Measurements from ENCODE around the gene ORM1. TPM values are rescaled to one million over a fixed set of nuclear protein-coding genes. Genes with fewer than 3 reads are reported as not detected.

ORM1 gene
- total RNA-seq, 2 experiments from 2014 or later: not detected

GRCh38 chr9:114342755-114343440 lies 20.0 kb downstream of the ORM1 start:
- Mint-ChIP-seq H3K27me3 (no peaks in the 10 kb centered on the region), H3K36me3 (peaks cover 55% of the 10 kb centered on the region), H3K27ac (peak overlapping the region; percentile 70), H3K4me3 (no peak overlapping the region), H3K9me3 (no peaks in the 10 kb centered on the region), H3K4me1 (peaks cover 22% of the 10 kb centered on the region)
- DNase-seq (no peak), ATAC-seq (ENCODE audit: low read depth) (no peak)
- POLR2A ChIA-PET: interaction anchor here (11.4 kb wide), 1 partner anchor 45 kb away, joined by 104 read pairs; the partner anchor contains the start of gene AKNA

- H3K4me1 Mint-ChIP-seq: peaks cover 27% of the 10 kb centered on the region
- H3K4me3 Mint-ChIP-seq: no peak overlapping the region
- DNase-seq (no peak), ATAC-seq (ENCODE audit: low read depth) (no peak)
- peak overlapping the region; percentile 70 for H3K27ac Mint-ChIP-seq
- POLR2A ChIA-PET: interaction anchor here (11.4 kb wide), 1 partner anchor 44 kb away, joined by 104 read pairs; the partner anchor contains the start of gene AKNA
- H3K36me3 Mint-ChIP-seq: peaks cover 57% of the 10 kb centered on the region
- H3K9me3 Mint-ChIP-seq: no peaks in the 10 kb centered on the region
- no peaks in the 10 kb centered on the region for H3K27me3 Mint-ChIP-seq
Observed at GRCh38 chr9:114343471-114344187, 20.7 kb downstream of the ORM1 start.

- POLR2A ChIA-PET: interaction anchor here (1.5 to 11.4 kb wide), 2 partner anchors 20 to 43 kb away, joined by 4 to 104 read pairs; partner anchors contain the start of gene AKNA
- Mint-ChIP-seq H3K4me3 (no peak overlapping the region), H3K36me3 (peaks cover 57% of the 10 kb centered on the region), H3K27me3 (no peaks in the 10 kb centered on the region), H3K9me3 (no peaks in the 10 kb centered on the region), H3K4me1 (peaks cover 28% of the 10 kb centered on the region), H3K27ac (no peak overlapping the region)
- DNase-seq: no peak
- ATAC-seq (ENCODE audit: low read depth): no peak
Observed at GRCh38 chr9:114344188-114344566, 21.3 kb downstream of the ORM1 start.

- Mint-ChIP-seq H3K4me1 (peaks cover 30% of the 10 kb centered on the region), H3K36me3 (peaks cover 58% of the 10 kb centered on the region), H3K4me3 (no peak overlapping the region), H3K9me3 (no peaks in the 10 kb centered on the region), H3K27me3 (no peaks in the 10 kb centered on the region), H3K27ac (no peak overlapping the region)
- POLR2A ChIA-PET: interaction anchor here (1.5 to 11.4 kb wide), 2 partner anchors 20 to 43 kb away, joined by 4 to 104 read pairs; partner anchors contain the start of gene AKNA
- DNase-seq: no peak
- ATAC-seq (ENCODE audit: low read depth): no peak
Observed at GRCh38 chr9:114344692-114345091, 21.8 kb downstream of the ORM1 start.

GRCh38 chr9:114345493-114346065 lies 22.7 kb downstream of the ORM1 start:
- DNase-seq (no peak), ATAC-seq (ENCODE audit: low read depth) (no peak)
- Mint-ChIP-seq H3K4me3 (no peak overlapping the region), H3K9me3 (no peaks in the 10 kb centered on the region), H3K36me3 (peaks cover 62% of the 10 kb centered on the region), H3K27me3 (no peaks in the 10 kb centered on the region), H3K27ac (peak overlapping the region; percentile 38), H3K4me1 (peaks cover 37% of the 10 kb centered on the region)
- POLR2A ChIA-PET: interaction anchor here (1.5 to 11.4 kb wide), 3 partner anchors 19 to 42 kb away, joined by 4 to 104 read pairs (median 8); partner anchors contain the start of gene AKNA

- Mint-ChIP-seq H3K27me3 (no peaks in the 10 kb centered on the region), H3K27ac (no peak overlapping the region)
- POLR2A ChIA-PET: interaction anchor here (1.5 to 11.4 kb wide), 2 partner anchors 27 to 41 kb away, joined by 8 to 104 read pairs; partner anchors contain the start of gene AKNA
Observed at GRCh38 chr9:114346146-114346545, 23.2 kb downstream of the ORM1 start.

GRCh38 chr9:114347675-114348074 lies 24.8 kb downstream of the ORM1 start:
- Mint-ChIP-seq H3K4me3 (no peak overlapping the region), H3K36me3 (peaks cover 61% of the 10 kb centered on the region), H3K9me3 (no peaks in the 10 kb centered on the region), H3K4me1 (peaks cover 46% of the 10 kb centered on the region), H3K27me3 (no peaks in the 10 kb centered on the region), H3K27ac (peak overlapping the region; percentile 95)
- no peak for ATAC-seq (ENCODE audit: low read depth)
- no peak for DNase-seq
- POLR2A ChIA-PET: interaction anchor here (0.6 to 10.2 kb wide), 3 partner anchors 9 to 39 kb away, joined by 5 to 137 read pairs (median 11); partner anchors contain the start of gene AKNA

More at GRCh38 chr9:114346146-114346545, 23.2 kb downstream of the ORM1 start:
- H3K36me3 Mint-ChIP-seq: peaks cover 61% of the 10 kb centered on the region
- no peak overlapping the region for H3K4me3 Mint-ChIP-seq
- no peak for ATAC-seq (ENCODE audit: low read depth)
- H3K9me3 Mint-ChIP-seq: no peaks in the 10 kb centered on the region
- no peak for DNase-seq
- H3K4me1 Mint-ChIP-seq: peaks cover 42% of the 10 kb centered on the region

- Mint-ChIP-seq H3K9me3 (no peaks in the 10 kb centered on the region), H3K27ac (peak overlapping the region; percentile 95), H3K27me3 (no peaks in the 10 kb centered on the region), H3K4me1 (peaks cover 50% of the 10 kb centered on the region), H3K36me3 (peaks cover 58% of the 10 kb centered on the region), H3K4me3 (no peak overlapping the region)
- POLR2A ChIA-PET: interaction anchor here (0.6 to 10.2 kb wide), 8 partner anchors 9 to 47 kb away, joined by 3 to 137 read pairs (median 4); partner anchors contain the start of gene AKNA
- DNase-seq (no peak), ATAC-seq (ENCODE audit: low read depth) (no peak)
Observed at GRCh38 chr9:114348261-114348905, 25.5 kb downstream of the ORM1 start.

GRCh38 chr9:114348906-114349482 lies 26.1 kb downstream of the ORM1 start:
- Mint-ChIP-seq H3K4me3 (peak overlapping the region; percentile 62), H3K27me3 (no peaks in the 10 kb centered on the region), H3K27ac (peak overlapping the region; percentile 95), H3K36me3 (peaks cover 53% of the 10 kb centered on the region), H3K9me3 (no peaks in the 10 kb centered on the region), H3K4me1 (peaks cover 51% of the 10 kb centered on the region)
- ATAC-seq (ENCODE audit: low read depth): peak; percentile 77
- POLR2A ChIA-PET: interaction anchor here (0.6 to 10.2 kb wide), 9 partner anchors 10 to 255 kb away, joined by 3 to 137 read pairs (median 4); partner anchors contain the start of gene AKNA
- peak; percentile 65 for DNase-seq

- Mint-ChIP-seq H3K4me3 (peak overlapping the region; percentile 62), H3K36me3 (peaks cover 47% of the 10 kb centered on the region), H3K4me1 (peaks cover 49% of the 10 kb centered on the region), H3K27me3 (no peaks in the 10 kb centered on the region), H3K27ac (peak overlapping the region; percentile 95), H3K9me3 (no peaks in the 10 kb centered on the region)
- POLR2A ChIA-PET: interaction anchor here (1.2 to 10.2 kb wide), 4 partner anchors 11 to 37 kb away, joined by 5 to 137 read pairs (median 7); partner anchors contain the start of gene AKNA
- ATAC-seq (ENCODE audit: low read depth): no peak
- no peak for DNase-seq
Observed at GRCh38 chr9:114349713-114350480, 27.0 kb downstream of the ORM1 start.

GRCh38 chr9:114350636-114351401 lies 27.9 kb downstream of the ORM1 start:
- no peak for DNase-seq
- Mint-ChIP-seq H3K9me3 (no peaks in the 10 kb centered on the region), H3K27ac (peak overlapping the region; percentile 95), H3K27me3 (no peaks in the 10 kb centered on the region), H3K36me3 (peaks cover 45% of the 10 kb centered on the region), H3K4me1 (peaks cover 49% of the 10 kb centered on the region), H3K4me3 (peak overlapping the region; percentile 17)
- POLR2A ChIA-PET: interaction anchor here (1.2 to 10.2 kb wide), 5 partner anchors 12 to 36 kb away, joined by 5 to 137 read pairs (median 8); partner anchors contain the start of gene AKNA
- no peak for ATAC-seq (ENCODE audit: low read depth)

Measured in activated naive CD8-positive, alpha-beta T cell treated with anti-CD3 and anti-CD28 coated beads, Interleukin-2, amount 10 ng/mL, durations not matched to agents 7 days and 5 days (primary cell).